ENCODE measurements around the gene CLDN14. TPM values are rescaled to one million over a fixed set of nuclear protein-coding genes. Genes with fewer than 3 reads are reported as not detected.

Gene CLDN14
- total RNA-seq, 2 experiments from 2014 or later: not detected

DNA sequence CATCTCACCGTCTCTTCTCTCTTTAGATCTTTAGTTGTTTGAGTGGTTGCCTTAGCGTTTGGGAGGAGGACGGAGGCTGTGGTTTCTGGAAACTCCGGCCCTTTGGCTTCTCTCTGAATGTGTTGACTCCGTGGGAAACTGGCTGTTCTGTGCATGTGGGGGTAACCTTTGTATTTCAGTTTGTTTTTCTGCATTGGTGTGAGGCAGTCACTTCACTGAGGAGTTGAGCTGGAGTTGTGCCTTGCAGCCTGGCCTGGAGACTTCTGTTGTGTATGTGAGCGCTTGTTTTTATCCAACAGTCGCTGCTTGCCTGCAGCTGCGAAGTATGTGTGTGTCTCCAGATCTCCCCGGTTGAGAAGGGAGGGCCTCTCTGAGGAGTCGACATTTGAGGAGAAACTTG, 33.6 kb downstream of the CLDN14 start:
- H3K9me3 Mint-ChIP-seq: no peaks in the 10 kb centered on the region
- intact Hi-C loops (cut with DNase I, micrococcal nuclease): no loop called here
- peaks cover 0 to 3% of the 10 kb centered on the region in 2 experiments for H3K27me3 ChIP-seq (ENCODE audit: control insufficient read depth in 1 of 2, insufficient read depth in 2 of 2, low read length in 2 of 2)
- no peak overlapping the region for H3K27ac Mint-ChIP-seq
- no peaks in the 10 kb centered on the region for H3K9me3 ChIP-seq (ENCODE audit: control insufficient read depth in 1 of 2, insufficient read depth in 1 of 2, low read length in 2 of 2)
- no peaks in the 10 kb centered on the region for H3K36me3 ChIP-seq (ENCODE audit: insufficient read depth, low read length)
- POLR2A ChIA-PET: no interaction called here
- H3K36me3 Mint-ChIP-seq (ENCODE audit: low read depth): no peaks in the 10 kb centered on the region
- CTCF ChIA-PET: no interaction called here
- no peak for DNase-seq
- no peak overlapping the region for H3K4me3 Mint-ChIP-seq
- no peaks in the 10 kb centered on the region for H3K4me1 Mint-ChIP-seq (ENCODE audit: low read depth)
- TF ChIP-seq, protein P1, sequence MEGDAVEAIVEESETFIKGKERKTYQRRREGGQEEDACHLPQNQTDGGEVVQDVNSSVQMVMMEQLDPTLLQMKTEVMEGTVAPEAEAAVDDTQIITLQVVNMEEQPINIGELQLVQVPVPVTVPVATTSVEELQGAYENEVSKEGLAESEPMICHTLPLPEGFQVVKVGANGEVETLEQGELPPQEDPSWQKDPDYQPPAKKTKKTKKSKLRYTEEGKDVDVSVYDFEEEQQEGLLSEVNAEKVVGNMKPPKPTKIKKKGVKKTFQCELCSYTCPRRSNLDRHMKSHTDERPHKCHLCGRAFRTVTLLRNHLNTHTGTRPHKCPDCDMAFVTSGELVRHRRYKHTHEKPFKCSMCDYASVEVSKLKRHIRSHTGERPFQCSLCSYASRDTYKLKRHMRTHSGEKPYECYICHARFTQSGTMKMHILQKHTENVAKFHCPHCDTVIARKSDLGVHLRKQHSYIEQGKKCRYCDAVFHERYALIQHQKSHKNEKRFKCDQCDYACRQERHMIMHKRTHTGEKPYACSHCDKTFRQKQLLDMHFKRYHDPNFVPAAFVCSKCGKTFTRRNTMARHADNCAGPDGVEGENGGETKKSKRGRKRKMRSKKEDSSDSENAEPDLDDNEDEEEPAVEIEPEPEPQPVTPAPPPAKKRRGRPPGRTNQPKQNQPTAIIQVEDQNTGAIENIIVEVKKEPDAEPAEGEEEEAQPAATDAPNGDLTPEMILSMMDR (IDR thresholded peaks at IDR 0.05): no peak
- H3K27ac ChIP-seq (ENCODE audit: low read depth in 1 of 2, low read length in 2 of 2): no peak overlapping the region
- no peak overlapping the region for H3K4me3 ChIP-seq (ENCODE audit: low read length)
- H3K4me1 ChIP-seq (ENCODE audit: insufficient read depth, low read length): no peaks in the 10 kb centered on the region
- ATAC-seq (ENCODE audit: poor library complexity): no peak
- peaks cover 4% of the 10 kb centered on the region for H3K27me3 Mint-ChIP-seq

DNA sequence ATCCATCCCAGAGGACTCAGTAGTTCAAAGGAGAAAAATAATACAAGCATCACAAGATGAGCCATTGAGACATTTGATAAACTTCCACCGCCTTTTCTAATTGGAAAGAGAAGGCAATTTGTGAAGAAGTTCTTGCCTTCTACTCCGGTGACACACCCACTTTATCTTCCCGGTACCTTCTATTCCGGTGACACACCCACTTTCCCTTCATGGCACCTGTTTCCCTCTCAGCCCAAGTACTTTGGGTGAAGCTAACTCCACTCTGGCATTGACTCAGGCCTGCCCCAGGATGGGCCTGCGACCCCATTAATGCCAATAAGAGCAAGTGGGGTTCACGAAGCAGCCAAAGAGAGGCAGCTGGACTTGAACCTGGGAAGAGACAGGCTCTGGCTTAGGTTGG, 38.2 kb downstream of the CLDN14 start:
- Histone ChIP-seq H3K27me3 (ENCODE audit: control insufficient read depth in 1 of 2, insufficient read depth in 2 of 2, low read length in 2 of 2) (no peaks in the 10 kb centered on the region), H3K4me1 (ENCODE audit: insufficient read depth, low read length) (no peaks in the 10 kb centered on the region), H3K9me3 (ENCODE audit: control insufficient read depth in 1 of 2, insufficient read depth in 1 of 2, low read length in 2 of 2) (no peaks in the 10 kb centered on the region), H3K4me3 (ENCODE audit: low read length) (no peak overlapping the region), H3K36me3 (ENCODE audit: insufficient read depth, low read length) (no peaks in the 10 kb centered on the region), H3K27ac (ENCODE audit: low read depth in 1 of 2, low read length in 2 of 2) (no peak overlapping the region)
- Mint-ChIP-seq H3K4me1 (ENCODE audit: low read depth) (no peaks in the 10 kb centered on the region), H3K27ac (no peak overlapping the region), H3K27me3 (peaks cover 12% of the 10 kb centered on the region), H3K36me3 (ENCODE audit: low read depth) (no peaks in the 10 kb centered on the region), H3K4me3 (no peak overlapping the region), H3K9me3 (no peaks in the 10 kb centered on the region)
- TF ChIP-seq, protein P1 (IDR thresholded peaks at IDR 0.05): no peak
- POLR2A ChIA-PET: no interaction called here
- CTCF ChIA-PET: interaction anchor here (1.3 kb wide), 1 partner anchor 14 kb away, joined by 4 read pairs; no protein-coding TSS in a partner anchor
- no peak for DNase-seq
- intact Hi-C loops (cut with DNase I, micrococcal nuclease): no loop called here
- ATAC-seq (ENCODE audit: poor library complexity): no peak

DNA sequence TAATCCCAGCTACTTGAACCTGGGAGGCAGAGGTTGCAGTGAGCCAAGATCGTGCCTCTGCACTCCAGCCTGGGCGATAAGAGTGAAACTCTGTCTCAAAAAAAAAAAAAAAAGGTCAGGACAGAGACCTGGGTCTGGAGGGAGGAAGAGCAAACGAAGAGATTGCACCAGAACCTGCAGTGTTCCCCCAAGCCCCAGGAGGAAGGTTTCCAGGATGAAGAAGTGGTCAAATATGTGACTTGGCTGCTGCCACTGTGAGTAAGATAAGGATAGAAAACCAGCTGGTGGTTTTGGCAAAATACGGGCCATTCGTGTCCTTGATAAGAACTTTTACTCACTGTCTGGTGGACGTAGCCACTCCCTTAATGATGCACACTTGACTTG, 42.2 kb downstream of the CLDN14 start:
- intact Hi-C loops (cut with DNase I, micrococcal nuclease): no loop called here
- H3K36me3 ChIP-seq (ENCODE audit: insufficient read depth, low read length): no peaks in the 10 kb centered on the region
- no peaks in the 10 kb centered on the region for H3K4me1 ChIP-seq (ENCODE audit: insufficient read depth, low read length)
- POLR2A ChIA-PET: no interaction called here
- H3K9me3 ChIP-seq (ENCODE audit: control insufficient read depth in 1 of 2, insufficient read depth in 1 of 2, low read length in 2 of 2): peaks cover 0 to 6% of the 10 kb centered on the region in 2 experiments
- Mint-ChIP-seq H3K27ac (no peak overlapping the region), H3K4me1 (ENCODE audit: low read depth) (no peaks in the 10 kb centered on the region), H3K4me3 (no peak overlapping the region), H3K36me3 (ENCODE audit: low read depth) (no peaks in the 10 kb centered on the region), H3K9me3 (no peaks in the 10 kb centered on the region), H3K27me3 (peaks cover 26% of the 10 kb centered on the region)
- CTCF ChIA-PET: no interaction called here
- H3K27me3 ChIP-seq (ENCODE audit: control insufficient read depth in 1 of 2, insufficient read depth in 2 of 2, low read length in 2 of 2): no peaks in the 10 kb centered on the region
- DNase-seq (no peak), ATAC-seq (ENCODE audit: poor library complexity) (no peak)
- TF ChIP-seq, protein P1 (IDR thresholded peaks at IDR 0.05): no peak
- H3K27ac ChIP-seq (ENCODE audit: low read depth in 1 of 2, low read length in 2 of 2): no peak overlapping the region
- H3K4me3 ChIP-seq (ENCODE audit: low read length): no peak overlapping the region

All from CD4-positive, alpha-beta T cell (primary cell).